DMS 273 treated with DMSO at 0.1 percent for 48 hours (cell line): ENCODE measurements around the gene RBM18.

Experiments
- DNase-seq: peaks from one replicate; lab custom pipeline; 2025; lab: John Stamatoyannopoulos, UW

Gene RBM18

DNA sequence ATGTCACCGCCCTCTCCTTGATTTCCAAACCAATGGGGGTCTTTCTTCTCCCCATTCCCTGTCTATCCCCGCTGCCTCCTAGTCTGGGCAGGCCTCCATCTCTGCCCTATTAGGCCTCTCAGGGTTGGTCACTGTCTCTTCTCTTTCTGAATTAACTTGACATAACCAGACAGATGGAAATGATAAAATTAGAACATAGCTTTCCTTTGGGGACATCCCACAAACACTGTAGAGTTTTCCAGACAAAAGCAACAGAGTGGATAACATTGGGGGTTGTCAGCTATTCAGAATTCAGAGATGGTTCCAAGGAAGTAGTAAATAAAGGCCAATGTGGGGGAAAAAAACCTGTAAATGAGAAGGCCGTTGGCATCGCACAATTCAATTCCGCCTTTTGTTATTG lies 60.6 kb downstream of the RBM18 start:
- no peak for DNase-seq

DNA sequence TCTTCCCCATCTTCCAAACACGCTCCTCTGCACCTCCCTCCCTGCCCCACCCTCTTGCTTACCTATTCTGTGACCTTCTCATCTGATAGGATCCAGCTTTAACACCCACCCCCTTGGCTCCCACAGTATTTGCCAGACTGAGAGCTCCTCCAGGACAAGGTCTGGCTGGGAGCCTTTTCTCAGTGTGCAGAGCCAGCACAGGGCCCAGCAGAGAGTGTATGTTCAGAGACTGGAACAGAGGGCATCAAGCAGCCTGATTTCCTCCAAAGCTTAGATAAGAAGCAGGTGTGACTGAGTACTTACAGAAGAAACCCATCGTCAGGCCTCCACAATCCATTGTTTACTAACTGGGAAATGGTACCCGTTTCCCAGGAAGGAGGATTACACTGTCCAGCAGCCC lies 62.5 kb downstream of the RBM18 start:
- DNase-seq = no peak

DNA sequence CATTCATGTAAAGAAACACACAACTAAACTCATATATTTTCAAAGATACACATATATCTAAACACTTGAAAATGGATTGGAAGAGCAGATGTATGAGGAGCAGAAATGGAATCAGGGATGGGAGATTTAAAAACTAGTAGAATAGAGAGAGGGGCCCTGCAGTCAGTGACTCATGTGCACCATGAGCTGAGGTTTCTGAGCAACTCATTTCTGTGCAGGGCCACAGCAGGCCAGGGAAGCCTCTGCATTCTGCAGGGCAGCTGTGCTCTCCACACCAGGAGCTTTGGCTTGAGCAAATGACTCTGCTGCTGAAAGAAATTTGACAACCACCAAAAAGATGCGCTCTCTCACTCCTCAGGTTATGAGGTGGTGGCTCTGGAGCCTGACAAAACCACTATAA lies 63.0 kb downstream of the RBM18 start:
- no peak for DNase-seq

DNA sequence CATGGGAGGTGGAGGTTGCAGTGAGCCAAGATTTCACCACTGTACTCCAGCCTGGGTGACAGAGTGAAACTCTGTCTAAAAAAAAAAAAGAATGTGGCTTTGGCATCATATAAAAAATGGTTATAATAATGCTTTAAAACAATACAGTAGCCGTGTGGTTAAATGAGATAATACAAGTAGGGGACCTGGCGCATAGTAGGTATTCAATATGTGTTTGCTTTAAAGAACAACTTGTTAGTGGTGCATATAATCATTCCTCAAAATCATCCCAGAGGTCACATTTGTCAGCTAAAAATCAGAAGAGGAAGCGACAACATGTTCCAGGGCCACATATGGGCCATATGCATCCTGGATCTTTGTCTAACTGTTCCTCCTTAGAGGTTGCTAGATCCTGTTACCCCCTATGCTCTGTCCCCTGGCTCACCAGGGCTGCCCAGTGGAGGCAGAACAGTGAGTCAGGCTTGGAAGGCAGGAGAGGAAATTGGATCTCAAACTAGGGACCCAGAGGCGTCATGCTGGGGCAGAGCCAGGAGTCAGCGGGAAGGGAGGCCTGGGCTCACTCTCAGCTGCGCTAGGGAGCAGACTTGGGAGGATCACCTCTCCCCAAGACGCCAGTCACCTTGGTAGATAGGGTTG lies 63.6 kb downstream of the RBM18 start:
- DNase-seq = no peak

DNA sequence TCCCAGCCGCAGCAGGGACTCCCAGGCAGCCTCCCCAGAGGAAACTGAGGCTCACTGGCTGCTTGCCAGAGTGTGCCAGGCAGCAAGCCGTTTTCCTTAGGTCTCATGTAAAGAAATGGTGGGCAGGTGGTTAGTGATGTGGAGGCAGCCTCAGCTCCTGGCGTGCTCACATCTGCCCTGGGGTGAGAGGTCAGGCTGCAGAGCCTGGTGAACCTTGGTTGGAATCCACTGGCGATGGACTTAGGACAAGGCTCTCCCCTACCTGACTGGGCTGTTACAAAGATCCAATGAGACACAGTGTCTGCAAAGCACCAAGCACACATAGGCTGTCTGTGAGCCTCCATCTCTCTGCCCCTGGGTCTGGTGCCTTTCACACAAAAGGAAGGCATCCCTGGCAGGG lies 66.8 kb downstream of the RBM18 start:
- no peak for DNase-seq

DNA sequence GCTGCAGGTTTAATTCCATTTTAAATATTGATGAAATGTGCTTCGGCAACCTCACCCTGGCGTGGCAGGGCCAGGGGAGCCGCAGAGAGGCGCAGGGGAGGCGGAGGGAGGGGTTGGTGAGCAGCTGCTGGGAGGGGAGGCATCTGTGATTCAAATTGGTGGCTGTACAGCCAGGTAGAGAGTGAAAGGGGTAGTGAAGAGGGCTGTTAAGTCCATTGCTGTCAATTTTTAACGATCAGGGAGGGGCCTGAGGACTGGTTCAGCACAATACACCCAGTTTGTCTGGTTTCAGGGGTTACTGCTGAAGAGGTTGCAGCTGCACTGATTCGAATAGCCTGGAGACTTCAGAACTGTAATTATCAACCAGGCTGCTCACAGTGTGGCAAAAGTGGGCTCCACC lies 67.2 kb downstream of the RBM18 start:
- DNase-seq = no peak

DNA sequence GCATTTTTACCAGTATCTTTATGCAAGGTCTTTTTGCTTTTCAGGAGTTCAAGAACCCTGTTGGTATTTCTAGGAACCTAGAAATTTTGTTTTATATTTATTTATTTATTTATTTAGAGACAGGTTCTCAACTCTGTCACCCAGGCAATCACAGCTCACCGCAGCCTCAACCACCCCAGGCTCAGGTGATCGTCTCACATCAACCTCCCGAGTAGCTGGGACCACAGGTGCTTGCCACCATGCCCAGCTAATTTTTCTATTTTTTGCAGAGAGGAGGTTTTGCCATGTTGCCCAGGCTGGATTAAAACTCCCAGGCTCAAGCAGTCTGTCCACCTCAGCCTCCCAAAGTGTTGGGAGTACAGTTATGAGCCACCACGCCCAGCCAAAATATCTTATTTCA lies 68.8 kb downstream of the RBM18 start:
- no peak for DNase-seq

DNA sequence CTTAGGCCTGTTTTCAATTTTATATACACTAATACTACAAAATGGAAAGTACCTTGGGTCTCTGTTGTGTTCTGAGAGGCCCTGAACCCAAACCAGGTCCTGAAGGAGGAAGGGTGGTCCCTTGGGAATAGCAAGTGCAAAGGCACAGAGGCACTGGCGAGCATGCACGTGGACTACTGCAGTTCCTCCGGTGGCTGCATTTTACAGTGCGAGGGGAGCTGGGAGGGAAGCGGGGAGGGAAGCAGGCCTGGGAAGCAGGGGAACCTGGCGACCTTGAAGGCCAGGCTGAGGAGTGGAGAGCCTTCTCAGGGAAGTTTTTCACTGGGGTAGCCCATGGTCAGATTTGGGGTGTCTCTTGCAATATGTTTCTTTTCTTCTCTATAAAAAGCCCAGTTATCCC lies 71.0 kb downstream of the RBM18 start:
- DNase-seq = no peak

DNA sequence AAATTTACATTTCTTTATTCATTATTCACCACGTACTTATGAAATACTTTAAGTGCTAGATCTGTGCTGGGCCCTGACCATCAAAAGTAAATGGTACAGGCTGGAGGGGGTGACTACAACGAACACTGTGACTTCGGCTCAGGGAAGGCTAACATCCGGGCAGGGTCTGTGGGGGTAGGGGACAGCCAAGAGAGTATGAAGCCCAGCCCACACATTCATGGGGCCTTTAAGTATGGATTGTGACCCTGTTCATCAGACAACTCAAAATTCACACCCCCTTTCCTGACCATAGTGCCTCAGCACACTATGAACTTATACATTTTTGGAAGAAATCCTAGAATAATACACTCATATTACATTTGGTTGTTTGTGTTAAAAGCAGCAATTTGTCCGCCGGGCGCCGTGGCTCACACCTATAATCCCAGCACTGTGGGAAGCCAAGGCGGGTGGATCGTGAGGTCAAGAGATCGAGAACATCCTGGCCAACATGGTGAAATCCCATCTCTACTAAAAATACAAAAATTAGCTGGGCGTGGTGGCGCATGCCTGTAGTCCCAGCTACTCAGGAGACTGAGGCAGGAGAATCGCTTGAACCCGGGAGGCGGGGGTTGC lies 71.6 kb downstream of the RBM18 start:
- DNase-seq = no peak

DNA sequence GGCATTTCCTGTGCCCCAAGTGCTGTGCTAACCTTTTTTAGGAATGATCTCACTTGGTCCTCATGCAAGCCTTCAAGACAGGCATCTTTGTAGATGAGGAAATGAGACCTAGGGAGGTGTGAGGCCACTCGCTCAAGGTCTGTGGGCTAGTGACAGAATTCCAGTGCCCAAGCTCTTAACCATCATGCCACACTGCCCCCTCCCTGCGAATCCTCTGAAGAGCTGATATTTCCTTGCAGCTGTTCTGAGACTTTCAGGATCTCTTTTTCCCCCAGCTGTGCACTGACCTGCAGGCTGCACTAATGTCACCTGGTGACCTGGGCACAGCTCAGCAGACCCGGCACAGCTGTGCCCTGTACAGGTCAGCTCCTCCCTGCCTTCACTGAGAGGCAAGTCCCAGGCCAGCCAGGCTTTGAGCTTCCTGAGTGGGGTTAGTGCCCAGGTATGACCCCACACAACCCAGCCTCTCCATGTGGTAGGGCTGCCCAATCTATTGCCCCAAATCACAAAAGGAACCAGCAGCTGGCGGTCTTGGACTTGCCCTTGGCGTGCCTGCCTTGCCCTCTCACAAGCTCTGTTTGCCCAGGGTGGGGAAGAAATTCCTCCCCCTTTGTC lies 72.3 kb downstream of the RBM18 start:
- DNase-seq = no peak

DNA sequence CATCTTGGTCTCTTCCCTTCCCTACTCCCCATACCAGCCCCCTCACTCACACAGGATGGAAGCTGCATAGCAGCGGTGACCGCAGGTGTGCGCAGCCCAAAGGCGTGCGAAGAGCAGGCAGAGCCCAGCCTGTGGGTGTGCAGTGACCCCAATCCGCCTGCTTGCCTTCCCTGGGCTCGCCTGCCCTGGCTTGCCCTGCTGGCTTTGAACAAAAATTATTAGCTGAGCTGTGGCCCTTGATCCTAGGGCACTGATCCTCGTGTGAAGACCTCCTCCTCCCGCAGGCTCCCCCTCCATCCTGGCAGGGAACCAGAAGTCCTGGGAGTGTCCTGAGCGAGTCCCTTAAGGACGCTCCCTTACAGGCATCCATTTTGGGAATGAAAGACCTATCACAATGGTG lies 73.1 kb downstream of the RBM18 start:
- DNase-seq = no peak

DNA sequence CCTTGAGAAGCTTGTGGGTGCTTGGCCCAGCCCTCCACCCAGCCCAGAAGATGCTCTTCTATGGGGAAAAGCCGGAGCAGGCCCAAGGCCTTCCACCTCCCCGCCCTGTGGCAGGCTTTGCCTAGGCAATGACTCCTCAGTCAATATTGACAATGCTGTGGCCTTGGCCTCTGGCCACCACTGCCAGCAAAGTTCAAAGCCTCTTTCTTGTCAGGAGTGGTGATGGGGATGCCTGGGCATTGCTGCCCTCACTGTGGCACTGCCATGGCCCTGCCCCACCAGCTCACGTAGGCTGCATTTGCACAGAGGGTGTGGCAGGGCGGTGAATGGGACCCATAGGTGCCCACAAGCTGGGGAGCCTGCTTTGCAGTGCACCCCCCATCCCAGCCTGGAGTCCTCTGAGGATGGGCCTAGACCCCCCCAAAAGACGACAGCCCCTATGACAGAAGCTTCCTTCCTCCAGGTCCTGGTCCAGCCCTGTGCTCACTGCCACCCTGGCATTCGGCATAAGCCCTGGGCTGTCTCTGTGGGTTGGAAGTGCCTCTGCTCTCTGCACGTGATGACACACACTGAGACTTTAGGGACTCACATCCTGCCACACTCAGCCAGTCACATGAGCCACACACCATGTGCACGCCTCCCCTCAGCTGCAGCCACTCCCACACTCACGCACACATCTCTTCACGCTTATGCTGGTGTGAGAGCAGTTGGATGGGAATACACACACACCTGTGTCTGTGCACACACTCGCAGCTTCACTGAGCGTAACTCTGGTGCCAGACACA lies 73.9 kb downstream of the RBM18 start:
- no peak for DNase-seq

DNA sequence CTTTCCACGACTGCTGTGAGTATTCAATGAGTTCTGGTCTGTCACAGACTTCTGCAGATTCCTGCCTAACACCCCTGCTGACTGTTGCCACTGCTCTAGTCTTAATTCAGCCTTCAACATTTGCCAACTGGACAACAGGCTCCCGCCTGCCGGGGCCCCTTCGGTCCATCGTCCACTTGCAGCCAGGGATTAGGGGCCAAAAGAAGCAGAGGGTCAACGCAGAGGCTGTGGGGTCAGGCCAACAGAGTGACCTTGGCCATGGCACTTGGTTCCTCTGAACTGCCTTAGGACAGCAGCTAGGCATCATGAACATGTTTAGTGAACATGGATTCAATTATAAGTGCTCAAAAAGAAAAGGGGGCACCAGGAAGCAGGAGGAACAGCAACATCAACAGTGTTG lies 76.3 kb downstream of the RBM18 start:
- DNase-seq = no peak
